Erythroblast (primary cell): ENCODE data around the gene FNDC7.

Experiments
- GATA1 ChIP-seq: IDR thresholded peaks from 2 replicates; pipeline ENCODE4 v1.6.1; 2011; ENCODE audit warnings: low read depth, mild to moderate bottlenecking, control low read depth, low read length, moderate library complexity
- POLR2A ChIP-seq: IDR thresholded peaks from 2 replicates; pipeline ENCODE4 v1.6.1; 2011; ENCODE audit warnings: mild to moderate bottlenecking, low read length

- TF ChIP-seq POLR2A: no peak
- no peak for TF ChIP-seq GATA1
Observed at GRCh38 chr1:108669679-108670078, 43.0 kb upstream of the FNDC7 start.
